ENCODE data around the gene SEZ6L2.
"Not testable (repeated sequence)": the region's sequence is repeated elsewhere in the genome, so short reads cannot be mapped to it uniquely, and the experiment has no call there.

Gene SEZ6L2

DNA sequence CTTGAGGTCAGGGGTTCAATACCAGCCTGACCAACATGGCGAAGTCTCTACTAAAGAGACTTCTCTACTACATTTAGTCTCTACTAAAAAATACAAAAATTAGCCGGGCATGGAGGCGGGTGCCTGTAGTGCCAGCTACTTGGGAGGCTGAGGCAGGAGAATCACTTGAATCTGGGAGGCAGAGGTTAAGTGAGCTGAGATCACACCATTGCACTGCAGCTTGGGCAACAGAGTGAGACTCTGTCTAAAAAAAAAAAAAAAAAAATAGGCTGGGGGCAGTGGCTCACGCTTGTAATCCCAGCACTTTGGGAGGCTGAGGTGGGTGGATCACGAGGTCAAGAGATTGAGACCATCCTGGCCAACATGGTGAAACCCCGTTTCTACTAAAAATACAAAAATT is 10.5 kb upstream of the SEZ6L2 start:
- DNase-seq: peak; percentile 21 to 23 (median 22)

DNA sequence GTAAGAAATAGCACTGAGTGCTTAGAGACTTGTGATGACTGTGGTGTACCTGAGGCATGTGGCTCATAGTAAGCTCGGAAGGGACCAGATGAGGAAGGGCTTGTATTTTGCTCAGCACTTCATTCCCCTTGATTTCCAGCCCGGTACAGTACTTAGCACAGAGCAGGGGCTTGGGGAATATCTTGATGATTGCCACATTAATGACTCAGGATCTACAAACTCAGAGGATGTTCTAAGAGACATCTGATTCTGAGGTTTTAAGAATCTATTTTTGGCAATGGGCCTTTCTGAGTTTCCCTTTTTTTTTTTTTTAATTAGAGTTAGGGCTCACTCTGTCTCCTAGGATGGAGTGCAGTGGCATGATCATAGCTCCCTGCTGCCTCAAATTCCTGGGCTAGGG is 10.0 kb upstream of the SEZ6L2 start:
- DNase-seq: peak; percentile 81 to 94 (median 94)

DNA sequence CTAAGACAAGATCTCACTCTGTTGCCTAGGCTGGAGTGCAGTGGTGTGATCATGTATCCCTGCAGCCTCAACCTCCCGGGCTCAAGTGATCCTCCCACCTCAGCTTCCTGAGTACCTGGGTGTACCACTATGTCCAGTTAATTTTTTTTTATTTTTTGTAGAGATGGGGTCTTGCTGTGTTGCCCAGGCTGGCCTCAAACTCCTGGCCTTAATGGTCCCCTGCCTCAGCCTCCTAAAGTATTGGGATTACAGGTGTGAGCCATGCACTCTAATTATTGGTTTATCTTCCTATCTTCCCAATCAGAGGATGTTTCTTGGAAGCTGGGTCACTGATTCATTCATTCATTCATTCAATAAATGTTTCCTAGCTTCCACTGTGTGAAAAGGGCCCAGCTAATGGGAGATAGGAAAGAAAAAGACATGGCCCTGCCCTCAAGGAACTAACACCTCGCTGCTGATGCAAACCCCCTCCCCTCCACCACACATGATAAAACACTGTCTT is 9.4 kb upstream of the SEZ6L2 start:
- no peak for DNase-seq

DNA sequence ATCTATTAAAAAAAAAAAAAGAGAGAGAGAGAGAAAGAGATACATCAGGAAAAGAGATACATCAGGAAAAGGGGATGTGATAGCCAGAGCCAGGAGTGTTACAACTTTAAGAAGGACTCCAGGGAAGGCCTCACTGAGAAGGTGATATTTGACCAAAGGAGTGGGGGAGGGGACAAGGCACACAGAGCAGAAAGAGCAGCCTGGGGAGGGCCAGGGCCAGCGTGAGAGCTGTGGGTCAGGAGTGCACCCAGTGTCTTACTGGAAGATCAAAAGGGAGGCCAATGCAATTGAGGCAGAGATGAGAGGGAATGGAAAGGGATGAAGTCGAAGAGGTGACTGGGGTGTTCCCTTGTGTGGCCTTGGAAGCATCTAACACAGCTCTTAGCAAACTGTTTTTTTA is 8.6 kb upstream of the SEZ6L2 start:
- DNase-seq: no peak

DNA sequence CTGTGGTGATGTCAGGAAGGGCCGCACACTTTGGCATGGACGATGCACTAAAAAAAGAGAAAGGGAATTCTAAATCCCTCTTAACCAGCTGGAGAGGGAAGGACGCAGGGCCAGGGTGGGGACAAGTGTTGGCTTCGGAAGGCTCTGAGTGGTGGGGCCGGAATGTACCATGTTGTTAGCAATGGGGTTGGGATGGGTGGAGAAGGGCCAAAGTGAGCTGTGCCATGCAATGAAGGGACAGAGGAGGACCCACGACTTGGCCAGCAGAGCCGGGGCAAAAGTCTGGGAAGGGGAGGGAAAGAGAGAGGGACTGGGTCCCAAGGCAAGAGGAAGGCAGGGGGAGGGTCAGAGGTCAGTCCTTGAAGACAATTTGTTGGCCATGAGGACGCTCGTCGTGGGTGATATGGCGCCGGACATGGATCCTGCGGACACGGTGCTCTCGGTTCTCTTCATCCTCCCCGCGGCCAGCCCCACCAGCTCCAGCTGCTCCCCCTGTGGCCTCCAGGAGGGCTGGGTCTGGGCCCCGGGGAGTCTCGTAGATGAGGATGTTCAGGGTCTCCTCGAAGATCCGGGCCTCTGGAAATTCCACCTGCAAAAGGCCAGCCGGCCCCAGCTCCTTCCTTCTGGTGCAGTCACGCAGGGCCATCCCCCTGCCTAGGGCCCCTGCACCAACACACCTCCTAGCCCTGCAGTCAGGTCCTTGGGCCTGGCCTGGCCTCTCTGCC is 7.3 kb upstream of the SEZ6L2 start:
- no peak for DNase-seq

DNA sequence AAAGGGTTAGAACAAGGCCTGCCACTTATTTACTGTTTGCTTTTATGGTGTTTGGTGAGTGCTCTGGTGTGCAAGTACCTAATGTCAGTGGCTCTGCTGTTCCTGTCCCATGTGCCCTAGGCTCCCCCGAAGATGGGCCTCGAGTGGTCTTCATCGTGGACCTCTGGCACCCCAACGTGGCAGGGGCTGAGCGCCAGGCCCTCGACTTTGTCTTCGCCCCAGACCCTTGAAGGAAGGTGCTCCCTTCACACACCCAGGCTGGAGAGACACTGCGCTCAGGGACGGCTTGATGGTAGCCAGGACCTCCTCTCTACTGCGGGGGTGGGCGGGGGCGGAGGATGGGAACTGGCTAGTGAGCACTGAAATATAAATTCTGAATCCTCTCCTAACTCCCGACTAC is 6.3 kb upstream of the SEZ6L2 start:
- DNase-seq: no peak

DNA sequence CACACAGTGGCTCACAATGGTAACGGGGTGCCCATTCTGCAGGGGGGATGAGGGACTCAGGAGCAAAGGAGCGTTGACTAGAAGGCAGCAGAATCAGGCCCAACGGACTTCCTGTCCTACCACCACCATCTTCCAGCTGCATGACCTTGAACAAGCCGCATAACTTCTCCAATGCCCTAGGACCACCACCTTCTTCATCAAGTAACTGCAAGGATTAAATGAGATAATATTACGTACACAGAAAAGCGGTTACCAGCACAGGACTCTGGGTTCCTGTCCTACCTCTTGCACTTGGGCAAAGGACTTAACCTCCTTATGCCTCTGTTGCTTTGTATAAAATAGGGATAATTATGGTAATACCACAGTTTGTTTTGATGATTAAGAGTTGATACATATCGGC is 5.6 kb upstream of the SEZ6L2 start:
- DNase-seq: no peak

DNA sequence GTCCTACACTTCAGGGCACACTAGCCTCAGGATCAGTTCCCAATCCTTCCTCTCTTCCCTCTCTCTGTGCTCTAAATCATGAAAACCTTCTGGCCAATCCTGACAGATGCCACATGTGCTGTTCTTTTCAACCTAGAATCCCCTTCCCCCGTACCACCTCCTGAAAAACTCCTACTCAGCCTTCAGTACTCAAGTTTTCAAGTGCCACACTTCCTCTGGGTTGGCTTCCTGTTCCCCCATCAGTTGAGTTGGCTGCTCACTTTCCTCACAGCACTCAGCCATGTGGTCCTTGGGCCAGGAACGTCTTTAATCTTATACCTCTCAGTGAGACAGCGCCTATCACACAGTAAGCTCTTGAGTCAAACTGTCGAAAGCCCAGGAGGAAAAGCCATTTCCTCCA is 4.2 kb upstream of the SEZ6L2 start:
- peak in 2 of 3 donors; percentile 22 to 24 for DNase-seq

DNA sequence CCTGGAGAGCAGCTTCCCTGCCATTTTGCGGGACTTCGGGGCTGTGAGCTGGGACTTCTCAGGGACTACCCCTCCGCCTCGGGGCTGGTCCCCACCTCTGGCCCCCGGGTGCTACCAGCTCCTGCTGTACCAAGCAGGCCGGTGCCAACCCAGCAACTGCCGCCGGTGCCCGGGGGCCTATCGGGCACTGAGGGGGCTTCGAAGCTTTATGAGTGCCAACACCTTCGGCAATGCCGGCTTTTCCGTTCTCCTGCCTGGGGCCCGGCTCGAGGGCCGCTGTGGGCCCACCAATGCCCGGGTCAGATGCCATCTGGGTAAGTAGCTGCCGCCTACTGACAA is 2.2 kb upstream of the SEZ6L2 start:
- DNase-seq: no peak

DNA sequence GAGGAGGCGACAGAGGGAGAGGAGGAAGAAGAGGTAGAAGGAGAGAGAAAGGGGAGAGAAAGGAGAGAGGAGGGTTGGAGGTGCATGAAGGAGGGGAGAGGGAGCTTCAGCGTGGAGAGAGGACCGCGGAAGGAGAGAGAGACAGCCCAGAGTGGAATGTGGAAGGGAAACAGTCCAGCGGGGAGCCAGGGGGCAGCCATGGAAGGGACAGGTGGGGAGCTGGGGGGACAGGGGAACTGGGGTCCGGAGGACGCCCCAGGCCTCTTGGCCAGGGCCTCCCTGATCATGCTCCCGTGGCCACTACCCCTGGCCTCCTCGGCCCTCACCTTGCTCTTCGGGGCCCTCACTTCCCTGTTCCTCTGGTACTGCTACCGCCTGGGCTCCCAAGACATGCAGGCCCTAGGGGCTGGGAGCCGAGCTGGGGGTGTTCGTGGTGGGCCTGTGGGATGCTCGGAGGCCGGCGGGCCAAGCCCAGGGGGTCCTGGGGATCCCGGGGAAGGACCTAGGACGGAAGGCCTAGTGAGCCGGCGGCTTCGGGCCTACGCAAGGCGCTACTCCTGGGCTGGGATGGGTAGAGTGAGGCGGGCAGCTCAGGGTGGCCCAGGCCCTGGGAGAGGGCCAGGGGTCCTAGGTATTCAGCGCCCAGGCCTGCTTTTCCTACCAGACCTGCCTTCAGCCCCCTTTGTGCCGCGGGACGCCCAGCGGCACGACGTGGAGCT is 1.7 kb upstream of the SEZ6L2 start:
- no peak for DNase-seq

DNA sequence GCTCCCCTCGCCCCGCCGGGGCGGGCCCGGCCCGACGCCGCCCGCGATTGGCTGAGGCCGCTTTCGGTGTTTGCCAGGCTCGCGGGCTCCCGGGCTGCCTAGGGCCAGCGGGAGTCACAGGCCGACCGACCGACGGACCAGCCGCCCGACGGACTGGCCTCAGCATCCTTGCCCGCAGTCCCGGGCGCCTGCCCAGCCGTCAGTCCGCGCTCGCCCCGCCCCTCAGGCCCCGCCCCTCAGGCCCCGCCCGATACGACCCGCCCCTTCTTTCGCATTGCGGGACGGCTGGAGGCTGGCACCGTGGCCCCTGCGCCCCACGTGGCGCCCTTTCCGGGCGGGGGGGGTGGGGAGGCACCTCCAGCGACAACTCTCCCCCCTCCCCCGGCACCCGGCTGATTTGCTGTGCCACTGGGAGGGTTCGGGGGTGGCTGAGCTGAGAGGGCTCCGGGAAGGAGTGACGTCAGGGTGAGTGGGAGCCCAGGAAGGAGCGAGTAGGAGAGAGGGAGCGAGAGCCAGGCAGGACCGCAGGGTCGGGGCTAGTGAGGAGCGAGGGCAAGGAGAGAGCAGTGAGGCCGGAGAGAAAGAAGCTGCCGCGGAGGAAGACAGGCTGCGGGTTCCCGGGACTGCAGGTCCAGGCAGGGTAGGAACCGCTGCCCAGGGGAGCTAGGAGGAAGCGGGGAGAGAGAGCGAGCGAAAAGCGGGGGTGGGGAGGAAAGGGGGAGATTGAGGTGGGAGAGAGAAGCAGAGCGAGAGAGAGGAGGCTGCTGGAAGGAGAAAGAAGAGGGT is 945 bp upstream of the SEZ6L2 start, which contains the start of gene ASPHD1:
Gene ASPHD1 (plus strand): TSS at position 387 of the 786 bp plus-strand sequence. CDS start 484 bp downstream, outside the sequence.
- peak; percentile 88 to 95 (median 90) for DNase-seq

DNA sequence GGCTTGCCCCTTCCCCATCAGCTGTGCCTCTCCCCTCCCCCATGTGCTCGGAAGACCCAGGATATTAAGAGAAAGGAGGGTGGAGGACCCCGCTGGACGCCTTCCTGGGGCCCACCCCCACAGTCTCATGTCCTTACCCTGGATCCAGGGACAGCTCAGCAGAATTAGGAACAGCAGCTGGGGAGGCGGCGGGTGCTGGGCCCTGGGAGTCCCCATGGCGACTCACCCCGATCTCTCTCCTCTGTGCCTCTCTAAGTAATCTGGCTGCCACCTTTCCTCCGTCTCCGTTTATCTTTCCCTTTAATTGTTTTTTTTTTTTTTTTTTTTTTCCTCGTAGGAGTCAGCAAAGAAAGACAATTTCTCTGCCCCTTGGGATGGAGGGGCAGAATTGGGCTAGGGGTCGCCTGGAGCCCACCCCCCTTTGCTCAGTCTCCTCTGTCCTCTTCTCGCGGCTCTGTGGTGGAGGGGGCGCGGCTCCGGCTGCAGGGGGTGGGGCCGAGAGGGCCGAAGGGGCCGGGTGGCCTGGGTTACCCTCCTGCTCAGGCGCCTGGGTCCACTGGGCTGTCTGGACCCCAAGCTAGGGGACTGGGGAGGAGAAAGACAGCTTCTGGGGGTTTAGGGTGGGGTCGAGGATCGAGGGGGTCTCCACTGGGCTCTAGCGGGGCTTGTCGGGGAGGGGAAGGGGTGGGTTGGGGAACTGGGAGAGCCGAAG is 390 bp downstream of the SEZ6L2 start:
- DNase-seq: peak; percentile 20 to 50 (median 34)

DNA sequence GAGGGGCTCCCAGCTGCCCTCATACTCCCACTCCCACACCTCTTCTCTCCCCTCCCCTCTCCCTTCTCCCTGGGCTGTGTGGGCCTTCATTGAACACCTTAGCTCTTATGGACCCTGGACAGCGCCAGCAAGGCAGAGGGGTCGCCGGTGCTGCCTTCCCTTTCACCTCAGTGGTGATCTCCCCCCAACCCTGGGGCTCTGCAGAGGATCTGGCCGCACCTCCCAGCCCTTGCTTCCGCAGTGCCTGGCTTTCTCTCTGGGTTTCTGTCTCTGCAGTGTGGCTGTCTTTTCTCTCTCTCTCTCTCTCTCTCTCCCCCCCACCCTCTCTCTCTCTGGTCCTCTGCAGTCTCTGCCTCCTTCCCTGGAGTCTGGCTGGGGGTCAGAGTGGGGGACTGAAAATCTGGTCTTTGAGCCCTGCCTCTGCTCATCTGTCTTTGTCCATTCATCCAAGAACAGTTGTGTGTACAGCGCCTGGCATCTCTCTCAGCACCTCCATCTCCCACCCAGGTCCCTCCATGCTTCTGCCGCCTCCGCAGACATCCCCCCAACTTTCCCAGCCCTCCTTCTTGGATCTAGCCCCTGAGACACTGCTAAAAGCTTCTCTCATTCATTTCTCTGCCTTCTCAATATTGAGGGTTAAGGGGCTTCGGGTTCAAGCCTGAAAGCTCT is 1.1 kb downstream of the SEZ6L2 start:
- DNase-seq: no peak

DNA sequence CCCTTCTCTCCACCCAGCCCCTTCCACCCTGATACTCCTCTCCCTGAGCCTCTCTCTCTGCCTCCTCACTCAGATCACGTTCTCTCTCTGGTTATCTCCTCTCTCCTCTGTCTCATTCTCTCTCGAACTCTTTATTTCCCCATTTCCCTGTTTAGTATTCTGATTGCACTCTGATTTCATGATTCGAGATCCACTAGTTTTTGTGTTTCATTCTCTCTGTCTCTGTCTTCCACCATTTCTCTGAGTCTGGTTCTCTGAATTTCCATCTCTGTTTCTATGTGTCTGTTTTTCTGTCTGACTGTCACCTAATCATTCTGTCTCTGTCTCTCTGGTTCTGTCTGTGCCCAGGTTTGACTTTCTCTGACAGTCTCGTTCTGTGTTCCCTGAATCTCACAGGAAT is 2.0 kb downstream of the SEZ6L2 start:
- DNase-seq: no peak

DNA sequence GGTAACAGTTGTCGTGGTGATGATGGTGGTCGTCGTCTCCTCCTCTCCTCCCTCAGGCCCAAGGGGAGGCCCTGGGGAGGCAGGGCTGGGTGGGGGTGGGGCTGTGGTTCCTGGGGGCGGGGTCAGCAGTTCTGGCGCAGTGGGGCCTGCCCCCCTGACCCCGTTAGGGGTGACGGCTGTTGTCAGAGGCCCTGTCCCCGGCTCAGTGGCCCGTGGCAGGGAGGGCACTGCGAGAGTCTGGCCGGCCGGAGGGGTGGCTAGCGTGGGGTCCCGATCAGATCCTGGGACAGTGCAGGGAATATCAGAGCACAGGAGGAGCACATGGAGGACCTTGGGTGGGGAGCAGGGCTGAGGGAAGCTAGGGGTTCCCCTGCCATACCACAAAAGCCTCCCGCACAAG is 2.5 kb downstream of the SEZ6L2 start:
- DNase-seq: no peak

DNA sequence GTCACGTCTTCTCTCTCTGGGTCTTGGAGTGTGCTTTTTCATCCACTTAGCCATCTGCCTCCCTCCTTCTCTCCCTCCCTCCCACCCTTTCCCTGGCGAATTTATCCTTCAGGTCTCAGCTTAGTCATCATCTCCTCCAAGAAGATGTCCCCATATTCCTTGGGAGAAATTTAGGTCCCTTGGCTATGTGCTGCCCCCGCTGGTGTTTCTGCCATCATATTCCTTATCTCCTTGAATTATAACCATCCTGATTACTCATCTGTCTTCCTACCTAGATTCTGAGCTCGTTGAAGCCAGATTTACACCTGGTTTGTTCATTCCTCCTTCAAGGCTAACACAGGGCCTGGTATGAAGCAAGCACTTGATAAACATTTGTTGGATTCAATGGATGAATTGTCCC is 5.0 kb downstream of the SEZ6L2 start:
- DNase-seq: no peak

DNA sequence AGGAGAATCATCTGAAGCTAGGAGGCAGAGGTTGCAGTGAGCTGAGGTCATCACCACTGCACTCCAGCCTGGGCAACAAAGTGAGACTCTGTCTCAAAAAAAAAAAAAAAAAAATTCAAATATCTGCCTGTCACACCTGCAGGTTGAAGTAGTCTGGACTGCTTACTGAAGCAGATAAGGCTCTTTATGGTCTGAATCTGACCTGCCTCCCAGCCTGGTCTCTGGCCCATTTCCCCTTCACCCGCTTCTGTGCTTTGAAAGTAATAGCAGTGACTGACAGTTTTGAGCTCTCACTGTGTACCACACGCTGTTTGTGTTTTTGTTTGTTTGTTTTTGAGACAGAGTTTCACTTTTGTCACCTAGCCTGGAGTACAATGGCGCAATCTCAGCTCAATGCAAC is 5.8 kb downstream of the SEZ6L2 start:
- no peak for DNase-seq

DNA sequence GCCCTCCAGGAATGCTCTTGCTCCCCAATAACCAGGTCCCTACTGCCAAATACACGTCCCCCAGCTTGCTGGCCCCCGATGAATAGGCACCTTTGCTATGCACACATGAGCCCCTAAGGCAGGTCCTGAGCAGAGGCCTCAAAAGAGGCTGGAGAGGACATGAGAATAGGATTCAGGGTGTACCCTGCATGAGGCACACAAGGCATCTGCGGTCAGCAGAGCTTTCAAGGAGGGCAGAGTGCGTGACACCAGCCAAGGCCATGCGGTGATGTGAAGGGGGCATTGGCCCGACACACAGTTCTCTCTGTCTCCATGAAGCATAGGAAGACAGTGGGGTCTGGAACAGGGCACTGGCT is 6.9 kb downstream of the SEZ6L2 start:
- DNase-seq: no peak

DNA sequence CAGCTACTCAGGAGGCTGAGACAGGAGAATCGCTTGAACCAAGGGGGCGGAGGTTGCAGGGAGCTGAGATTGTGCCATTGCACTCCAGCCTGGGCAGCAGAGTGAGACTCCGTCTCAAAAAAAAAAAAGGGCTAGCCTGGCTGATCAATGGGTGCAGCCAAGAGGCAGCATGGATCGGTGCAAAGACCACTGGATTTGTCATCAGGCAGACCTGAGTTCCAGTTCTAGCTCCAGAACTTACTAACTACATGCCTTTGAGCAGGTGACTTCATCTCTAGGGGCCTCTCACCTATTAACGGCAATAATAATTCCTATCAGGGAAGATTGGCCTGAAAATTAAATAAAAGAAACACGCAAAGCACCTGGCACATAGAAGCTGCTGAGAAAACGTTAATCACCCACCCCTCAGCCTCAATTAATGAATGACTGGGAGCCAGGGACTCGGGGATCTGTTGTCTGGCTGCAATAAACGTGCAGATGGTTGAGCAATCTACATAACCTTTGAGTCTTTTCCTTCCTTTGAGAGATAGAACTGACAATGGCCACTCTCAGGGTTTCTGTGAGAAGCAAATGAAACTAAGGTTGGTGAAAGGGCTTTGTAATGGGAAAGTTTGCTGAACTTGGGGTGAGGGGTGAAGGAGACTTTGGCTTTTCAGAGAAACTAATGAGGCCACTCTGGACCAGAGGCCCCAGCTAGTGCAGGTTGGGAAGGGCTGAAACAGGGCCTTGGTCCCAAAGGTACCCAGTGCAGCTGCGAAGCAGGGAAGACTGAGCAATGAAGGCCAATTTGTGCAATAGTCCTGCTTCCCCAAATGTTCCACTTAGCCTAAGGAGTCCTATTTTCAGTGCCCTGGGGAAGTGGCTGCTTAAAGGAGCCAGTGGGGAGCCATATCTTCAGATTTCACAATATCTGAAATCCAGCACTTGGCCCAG is 7.6 kb downstream of the SEZ6L2 start:
- DNase-seq: peak; percentile 70 to 75 (median 73)

DNA sequence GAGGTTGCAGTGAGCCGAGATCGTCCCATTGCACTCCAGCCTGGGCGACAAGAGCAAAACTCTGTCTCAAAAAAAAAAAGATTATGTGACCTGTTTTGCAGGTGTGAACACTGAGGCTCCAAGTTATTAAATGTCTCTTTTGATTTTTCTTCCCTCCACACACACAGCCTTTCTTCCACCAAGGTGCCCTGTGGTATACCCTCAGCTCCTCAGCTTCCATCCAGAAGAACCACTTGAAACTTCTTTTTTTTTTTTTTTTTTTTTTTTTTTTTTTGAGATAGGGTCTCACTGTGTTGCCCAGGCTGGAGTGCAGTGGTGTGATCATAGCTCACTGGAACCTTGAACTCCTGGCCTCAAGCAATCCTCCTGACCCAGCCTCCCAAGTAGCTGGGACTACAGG is 10.0 kb downstream of the SEZ6L2 start:
- not testable (repeated sequence) for DNase-seq

DNA sequence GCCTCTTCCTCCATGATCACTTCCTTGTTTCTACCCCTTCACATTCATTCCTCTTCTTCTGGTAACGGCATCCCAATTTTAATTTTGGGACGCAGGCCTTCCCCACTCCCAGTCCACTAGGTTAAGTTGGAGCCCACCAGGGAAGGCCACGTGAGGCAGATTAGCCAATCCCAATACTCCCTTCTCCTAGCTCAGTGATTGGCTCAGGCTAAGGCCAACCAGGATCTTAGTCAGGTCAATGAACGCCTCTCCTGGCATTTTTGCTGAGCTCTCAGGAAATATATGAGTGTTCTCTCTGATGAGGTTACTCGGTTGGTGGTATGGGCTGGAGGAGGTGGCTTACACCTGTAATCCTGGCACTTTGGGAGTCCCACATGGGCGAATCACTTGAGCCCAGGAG is 15.4 kb downstream of the SEZ6L2 start:
- no peak for DNase-seq
